Thyroid gland (tissue), 4 donors: Measurements from ENCODE around the gene SELENOI.

ENCODE experiments used
- CTCF ChIP-seq, 6 experiments: fragments of 200-600 bp in 3 of 6; fragments of 450-650 bp in 3 of 6; sonication (generic) in 3 of 6; IDR thresholded peaks; one replicate each; pipeline ENCODE4 v1.5.1; 2016 to 2019; ENCODE audit warnings: antibody characterized with exemption in 6 of 6, mild to moderate bottlenecking in 2 of 6, inconsistent platforms in 1 of 6, moderate library complexity in 1 of 6
- POLR2A ChIP-seq, 2 donors: fragments of 450-650 bp; IDR thresholded peaks; one replicate each; pipeline ENCODE4 v1.6.1; 2017; ENCODE audit warnings: antibody characterized with exemption in 2 of 2, mild to moderate bottlenecking in 2 of 2, moderate library complexity in 1 of 2

- TF ChIP-seq CTCF (IDR thresholded peaks at IDR 0.05) (peak; percentile 67 to 89 (median 86)), POLR2A (IDR thresholded peaks at IDR 0.05) (no peak)
Observed at GRCh38 chr2:26330114-26330549, 15.8 kb upstream of the SELENOI start.
